Measurements from ENCODE around the gene TEKT2.

DNA sequence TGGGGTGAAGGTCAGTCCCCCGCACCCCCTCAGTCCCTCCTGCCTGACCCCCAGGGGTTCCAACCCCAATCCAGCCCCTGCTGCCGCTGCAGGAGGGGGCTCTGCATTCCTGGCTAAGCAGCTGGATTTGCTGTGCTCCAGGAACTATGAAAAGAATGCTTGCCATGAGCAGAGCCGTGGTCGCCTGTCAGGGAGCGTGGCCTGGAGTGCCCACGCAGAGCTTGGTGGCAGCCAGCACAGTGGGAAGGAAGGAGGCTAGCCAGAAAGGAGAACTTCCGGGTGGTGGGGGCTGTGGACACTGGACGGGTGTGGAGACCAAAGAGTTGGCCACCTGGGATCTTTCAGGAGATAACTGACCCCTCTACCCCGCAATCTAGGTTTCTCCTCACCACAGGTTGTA lies 35.6 kb downstream of the TEKT2 start:
- no peak for TF ChIP-seq CTCF (IDR thresholded peaks at IDR 0.05)
- no peak for TF ChIP-seq POLR2A (IDR thresholded peaks at IDR 0.05)
- no peak for TF ChIP-seq POLR2AphosphoS5 (IDR thresholded peaks at IDR 0.05)
- no peak for TF ChIP-seq EP300 (IDR thresholded peaks at IDR 0.05)
